H1 (cell line): ENCODE measurements around the gene VPS13D. TPM values are rescaled to one million over a fixed set of nuclear protein-coding genes. Genes with fewer than 3 reads are reported as not detected.

Experiments used
- CTCF ChIA-PET: fragments of 300-600 bp; sonication (Branson Sonifier 250); formaldehyde crosslinking; loops from one replicate; lab custom pipeline; 2021; ENCODE audit not compliant: partially characterized antibody; lab: Charles Lee
- POLR2A ChIA-PET: fragments of 300-600 bp; sonication (Branson Sonifier 250); formaldehyde crosslinking; loops from one replicate; lab custom pipeline; 2021; ENCODE audit warnings: inconsistent platforms; ENCODE audit not compliant: partially characterized antibody; lab: Charles Lee
- DNase-seq, 2 experiments: peaks; one replicate each; pipeline versions ENCODE4 v3.0.0 to v3.0.0-alpha.2; 2010 to 2022; ENCODE audit warnings: low spot score in 2 of 2, low read depth in 1 of 2, mixed read lengths in 1 of 2
- FAIRE-seq: peaks from 2 replicates; lab custom pipeline; 2011; peaks lifted over from hg19 to GRCh38; lab: Jason Lieb, UNC
- H2AFZ ChIP-seq: 2 replicates; pipeline ENCODE4 v1.8.1; 2012; ENCODE audit warnings: low read length, inconsistent platforms
- H2AK5ac ChIP-seq: 2 replicates; pipeline ENCODE4 v1.6.1; 2013; ENCODE audit warnings: low read depth, low read length
- H2BK120ac ChIP-seq: replicated peaks from 2 replicates; pipeline ENCODE3; 2013; ENCODE audit warnings: low read depth, low read length, inconsistent platforms
- H2BK12ac ChIP-seq: 2 replicates; pipeline ENCODE4 v1.6.1; 2013; ENCODE audit warnings: low read depth, low read length
- H2BK15ac ChIP-seq: 2 replicates; pipeline ENCODE4 v1.6.1; 2013; ENCODE audit warnings: low read length
- H2BK20ac ChIP-seq: 2 replicates; pipeline ENCODE4 v1.6.1; 2013; ENCODE audit warnings: low read length
- H2BK5ac ChIP-seq: 2 replicates; pipeline ENCODE4 v1.6.1; 2013; ENCODE audit warnings: low read depth, low read length
- H3K14ac ChIP-seq: 2 replicates; pipeline ENCODE4 v1.6.1; 2013; ENCODE audit warnings: inconsistent platforms; ENCODE audit not compliant: insufficient read length
- H3K18ac ChIP-seq: 2 replicates; pipeline ENCODE4 v1.6.1; 2013; ENCODE audit warnings: low read length; ENCODE audit errors: extremely low read depth
- H3K23ac ChIP-seq: 2 replicates; pipeline ENCODE4 v1.6.1; 2013; ENCODE audit warnings: inconsistent platforms; ENCODE audit not compliant: insufficient read length
- H3K23me2 ChIP-seq: 2 replicates; pipeline ENCODE4 v1.6.1; 2013; ENCODE audit warnings: low read depth, low read length
- H3K27ac ChIP-seq: 2 replicates; pipeline ENCODE4 v1.6.1; 2011; ENCODE audit warnings: low read depth, low read length, inconsistent platforms
- H3K27me3 ChIP-seq, 4 experiments: replicated peaks in 1 of 4; 1 replicate in 1 of 4; 2 replicates in 3 of 4; pipeline versions ENCODE4 v1.6.1 to v1.8.1; 2011 to 2013; ENCODE audit warnings: low read length in 3 of 4, mild to moderate bottlenecking in 3 of 4, inconsistent platforms in 2 of 4, mixed read lengths in 2 of 4, moderate library complexity in 1 of 4; ENCODE audit not compliant: control insufficient read depth in 3 of 4, insufficient read depth in 3 of 4; ENCODE audit errors: extremely low read depth in 1 of 4
- H3K36me3 ChIP-seq, 4 experiments: 2 replicates each; pipeline versions ENCODE4 v1.6.1 to v1.8.1; 2011 to 2013; ENCODE audit warnings: mild to moderate bottlenecking in 4 of 4, low read length in 3 of 4, moderate library complexity in 2 of 4, control low read depth in 1 of 4, inconsistent platforms in 1 of 4; ENCODE audit not compliant: insufficient read depth in 4 of 4, control insufficient read depth in 2 of 4
- H3K4ac ChIP-seq: replicated peaks from 2 replicates; pipeline ENCODE3; 2013; ENCODE audit warnings: low read length, low read depth, mixed read lengths, inconsistent platforms; ENCODE audit not compliant: insufficient read length
- H3K4me1 ChIP-seq, 4 experiments: replicated peaks in 1 of 4; 1 replicate in 1 of 4; 2 replicates in 3 of 4; pipeline versions ENCODE4 v1.6.1 to v1.8.1; 2011 to 2013; ENCODE audit warnings: low read length in 3 of 4, inconsistent platforms in 2 of 4, mixed read lengths in 1 of 4; ENCODE audit not compliant: insufficient read depth in 4 of 4, control insufficient read depth in 3 of 4
- H3K4me2 ChIP-seq, 2 experiments: 2 replicates each; pipeline versions ENCODE4 v1.6.1 to v1.8.1; 2011 to 2013; ENCODE audit warnings: low read depth in 2 of 2, low read length in 2 of 2, control low read depth in 1 of 2, inconsistent platforms in 1 of 2, mild to moderate bottlenecking in 1 of 2; ENCODE audit not compliant: insufficient read depth in 1 of 2
- H3K4me3 ChIP-seq, 4 experiments: fragments of 200-600, 300-600 bp in 1 of 4; sonication (generic), shearing (Covaris generic), sonication (Bioruptor Twin) in 1 of 4; 2 replicates each; pipeline versions ENCODE4 v1.5.1 to v1.8.1; 2011 to 2016; ENCODE audit warnings: low read length in 4 of 4, low read depth in 3 of 4, control low read depth in 2 of 4, inconsistent platforms in 2 of 4, mild to moderate bottlenecking in 2 of 4, mixed read lengths in 1 of 4, moderate library complexity in 1 of 4; ENCODE audit not compliant: insufficient read depth in 2 of 4; ENCODE audit errors: extremely low read depth in 1 of 4
- H3K56ac ChIP-seq: replicated peaks from 2 replicates; pipeline ENCODE3; 2013; ENCODE audit warnings: low read depth, mild to moderate bottlenecking, mixed read lengths, low read length, inconsistent platforms; ENCODE audit not compliant: insufficient read length
- H3K79me1 ChIP-seq: 2 replicates; pipeline ENCODE4 v1.6.1; 2013; ENCODE audit warnings: low read depth, low read length, control low read depth
- H3K79me2 ChIP-seq, 2 experiments: 2 replicates each; pipeline versions ENCODE4 v1.6.1 to v1.8.1; 2012 to 2013; ENCODE audit warnings: low read length in 2 of 2, mild to moderate bottlenecking in 2 of 2, inconsistent platforms in 1 of 2; ENCODE audit not compliant: insufficient read depth in 2 of 2, control insufficient read depth in 1 of 2
- H3K9ac ChIP-seq, 4 experiments: replicated peaks in 1 of 4; 1 replicate in 1 of 4; 2 replicates in 3 of 4; pipeline versions ENCODE4 v1.6.1 to v1.8.1; 2011 to 2013; ENCODE audit warnings: low read depth in 3 of 4, low read length in 3 of 4, control low read depth in 2 of 4, mild to moderate bottlenecking in 2 of 4, moderate library complexity in 2 of 4, inconsistent platforms in 1 of 4; ENCODE audit errors: extremely low read depth in 1 of 4
- H3K9me3 ChIP-seq, 2 experiments: 2 replicates each; pipeline versions ENCODE4 v1.6.1 to v1.8.1; 2012 to 2013; ENCODE audit warnings: mild to moderate bottlenecking in 2 of 2, moderate library complexity in 2 of 2, control low read depth in 1 of 2, inconsistent platforms in 1 of 2, low read depth in 1 of 2, low read length in 1 of 2, mixed read lengths in 1 of 2; ENCODE audit not compliant: insufficient read depth in 2 of 2
- H4K20me1 ChIP-seq, 2 experiments: replicated peaks in 1 of 2; 2 replicates each; pipeline versions ENCODE3 to v1.8.1; 2011 to 2013; ENCODE audit warnings: inconsistent platforms in 2 of 2, low read length in 2 of 2, mild to moderate bottlenecking in 1 of 2; ENCODE audit not compliant: insufficient read depth in 2 of 2, control insufficient read depth in 1 of 2
- H4K5ac ChIP-seq: 2 replicates; pipeline ENCODE4 v1.6.1; 2013; ENCODE audit warnings: low read length, low read depth, mixed read lengths, inconsistent platforms; ENCODE audit not compliant: insufficient read length
- H4K8ac ChIP-seq: 2 replicates; pipeline ENCODE4 v1.8.0; 2013; ENCODE audit warnings: mild to moderate bottlenecking, moderate library complexity, low read length, inconsistent platforms; ENCODE audit not compliant: insufficient read depth; ENCODE audit errors: extremely low read depth
- H4K91ac ChIP-seq: replicated peaks from 2 replicates; pipeline ENCODE3; 2013; ENCODE audit warnings: low read length, mixed read lengths, inconsistent platforms; ENCODE audit not compliant: insufficient read length
- E2F6 ChIP-seq: IDR thresholded peaks from 2 replicates; pipeline ENCODE4 v1.6.1; 2012; ENCODE audit warnings: inconsistent platforms
- EGR1 ChIP-seq: IDR thresholded peaks from 2 replicates; pipeline ENCODE4 v1.6.1; 2011; ENCODE audit warnings: low read depth, low read length, borderline replicate concordance
- SIX5 ChIP-seq: IDR thresholded peaks from 2 replicates; pipeline ENCODE4 v1.6.1; 2011; ENCODE audit warnings: mild to moderate bottlenecking, low read depth, low read length
- YY1 ChIP-seq: IDR thresholded peaks from 2 replicates; pipeline ENCODE4 v1.6.1; 2011; ENCODE audit warnings: low read depth, mild to moderate bottlenecking, low read length
- WGBS, 2 experiments: shearing (Covaris generic) in 1 of 2; methylation state at CpG; one replicate each; pipeline versions ENCODE4 v1.1.6 to v1.1.7; 2013 to 2015; ENCODE audit warnings: low lambda C conversion rate in 2 of 2, mixed read lengths in 2 of 2, inconsistent platforms in 1 of 2, low coverage in 1 of 2, missing lambda C conversion rate in 1 of 2; ENCODE audit not compliant: insufficient replicate concordance in 2 of 2, insufficient coverage in 1 of 2, insufficient read length in 1 of 2; ENCODE audit errors: extremely low coverage in 1 of 2, missing lambda C conversion rate in 1 of 2; 5-methylcytosine and 5-hydroxymethylcytosine counted together
- polyA plus RNA-seq, 7 experiments: library from polyadenylated mRNA; depleted of rRNA in 3 of 7; stranded (reverse) in 5 of 7; unstranded in 2 of 7; fragments of >200 nt in 5 of 7; fragments of 200-250 nt in 2 of 7; gene quantifications; 1 replicate in 5 of 7; 2 replicates in 1 of 7; 4 replicates in 1 of 7; pipeline versions ENCODE4 v1.2.1 to v1.2.3, GENCODE V29; 2011 to 2013; ENCODE audit warnings: missing spikeins in 2 of 7, mixed read lengths in 2 of 7
- total RNA-seq: library from RNA; stranded (reverse); fragmentation: NEBNext Ultra II Directional; extraction: Animal tissue kit (Norgen Biotek cat#: 25700); gene quantifications from 2 replicates; pipeline ENCODE4 v1.2.1, GENCODE V29; 2021

VPS13D gene
- total and polyA plus RNA-seq, 2 of the 8 experiments (the other 6 are each of a cell fraction or from before 2014, with no cell fraction given) = 10.9 to 31.2 TPM

GRCh38 chr1:12450090-12450755 lies 220.4 kb downstream of the VPS13D start:
- no peak overlapping the region for H3K18ac ChIP-seq
- H3K23ac ChIP-seq = no peak overlapping the region
- no peak overlapping the region for H3K27ac ChIP-seq
- CTCF ChIA-PET = interaction anchor here (0.6 kb wide), 1 partner anchor 32 kb away, joined by 3 read pairs; no protein-coding TSS in a partner anchor
- no peak overlapping the region for H3K14ac ChIP-seq
- H3K79me2 ChIP-seq = no peaks in the 10 kb centered on the region
- H3K4me3 ChIP-seq = no peak overlapping the region
- peaks cover 0 to 4% (median 0%) of the 10 kb centered on the region in 4 experiments; a peak in 3 of 7 replicates for H3K4me1 ChIP-seq
- no peak overlapping the region for H3K56ac ChIP-seq
- no peak overlapping the region for H2BK5ac ChIP-seq
- no peaks in the 10 kb centered on the region; the same call in 1 of the 2 replicates for H3K79me1 ChIP-seq
- no peak for TF ChIP-seq E2F6
- TF ChIP-seq EGR1 = no peak
- TF ChIP-seq YY1 = no peak
- TF ChIP-seq SIX5 = no peak
- H3K23me2 ChIP-seq = no peaks in the 10 kb centered on the region
- POLR2A ChIA-PET = no interaction called here
- H4K20me1 ChIP-seq = no peaks in the 10 kb centered on the region
- no peak overlapping the region for H4K8ac ChIP-seq
- no peak overlapping the region for H3K4ac ChIP-seq
- no peak overlapping the region for H2AK5ac ChIP-seq
- H4K5ac ChIP-seq = no peak overlapping the region
- no peak overlapping the region for H2BK20ac ChIP-seq
- H3K36me3 ChIP-seq = no peaks in the 10 kb centered on the region
- no peak for DNase-seq
- no peak overlapping the region for H2BK12ac ChIP-seq
- H4K91ac ChIP-seq = no peak overlapping the region
- H2BK15ac ChIP-seq = no peak overlapping the region
- H3K9ac ChIP-seq = no peak overlapping the region
- FAIRE-seq = no peak
- H2BK120ac ChIP-seq = no peak overlapping the region
- H3K4me2 ChIP-seq = no peak overlapping the region
- 91% methylated on average over 10 of the region's 10 CpGs; no CpG with 5 or more reads in 1 of the 2 experiments for WGBS, 2 experiments
- H3K27me3 ChIP-seq = no peaks in the 10 kb centered on the region
- no peak overlapping the region for H2AFZ ChIP-seq
- H3K9me3 ChIP-seq = no peaks in the 10 kb centered on the region
